ENCODE results near the gene RIPOR3.
A peak's percentile ranks its signal among the peaks of the same experiment; 100 is the strongest.

The RIPOR3 gene

GRCh38 chr20:50577175-50578018 lies 113.9 kb downstream of the RIPOR3 start:
- no peak for TF ChIP-seq CTCF (IDR thresholded peaks at IDR 0.05; ENCODE audit: extremely low read depth, insufficient read depth, missing control alignments)
- in situ Hi-C loops (cut with MboI; ENCODE audit: low pct_unique_long_range_greater_than_20kb, low sequenced_read_pairs, unreplicated experiment) = loop anchor here (10.0 kb wide), 2 partner anchors 63 to 393 kb away; partner anchors contain the start of gene PTPN1
- no peak for DNase-seq (ENCODE audit: low spot score)

GRCh38 chr20:50575865-50576720 lies 115.2 kb downstream of the RIPOR3 start:
- in situ Hi-C loops (cut with MboI; ENCODE audit: low pct_unique_long_range_greater_than_20kb, low sequenced_read_pairs, unreplicated experiment) = loop anchor here (10.0 kb wide), 2 partner anchors 61 to 391 kb away; partner anchors contain the start of gene PTPN1
- TF ChIP-seq CTCF (IDR thresholded peaks at IDR 0.05; ENCODE audit: extremely low read depth, insufficient read depth, missing control alignments) = peak; percentile 71
- DNase-seq (ENCODE audit: low spot score) = no peak

- no peak for DNase-seq (ENCODE audit: low spot score)
- in situ Hi-C loops (cut with MboI; ENCODE audit: low pct_unique_long_range_greater_than_20kb, low sequenced_read_pairs, unreplicated experiment) = loop anchor here (5.0 to 10.0 kb wide), 3 partner anchors 60 to 390 kb away; partner anchors contain the start of gene PTPN1
- TF ChIP-seq CTCF (IDR thresholded peaks at IDR 0.05; ENCODE audit: extremely low read depth, insufficient read depth, missing control alignments) = no peak
Observed at GRCh38 chr20:50574586-50574985, 116.8 kb downstream of the RIPOR3 start.

- in situ Hi-C loops (cut with MboI; ENCODE audit: low pct_unique_long_range_greater_than_20kb, low sequenced_read_pairs, unreplicated experiment) = loop anchor here (5.0 to 10.0 kb wide), 3 partner anchors 59 to 389 kb away; partner anchors contain the start of gene PTPN1
- no peak for TF ChIP-seq CTCF (IDR thresholded peaks at IDR 0.05; ENCODE audit: extremely low read depth, insufficient read depth, missing control alignments)
- DNase-seq (ENCODE audit: low spot score) = no peak
Observed at GRCh38 chr20:50574108-50574507, 117.2 kb downstream of the RIPOR3 start.

GRCh38 chr20:50572938-50573777 lies 118.2 kb downstream of the RIPOR3 start:
- in situ Hi-C loops (cut with MboI; ENCODE audit: low pct_unique_long_range_greater_than_20kb, low sequenced_read_pairs, unreplicated experiment) = loop anchor here (5.0 to 10.0 kb wide), 3 partner anchors 58 to 388 kb away; partner anchors contain the start of gene PTPN1
- TF ChIP-seq CTCF (IDR thresholded peaks at IDR 0.05; ENCODE audit: extremely low read depth, insufficient read depth, missing control alignments) = no peak
- no peak for DNase-seq (ENCODE audit: low spot score)

Measured in GM13977 (cell line).